NOMO-1 (cell line): ENCODE results near the gene NEK10.
A peak's percentile ranks its signal among the peaks of the same experiment; 100 is the strongest.
"Not testable (repeated sequence)": the region's sequence is repeated elsewhere in the genome, so short reads cannot be mapped to it uniquely, and the experiment has no call there.

Experiments
- DNase-seq, 2 experiments: peaks; one replicate each; lab custom pipeline; 2025; ENCODE audit not compliant: unreplicated experiment in 2 of 2; lab: John Stamatoyannopoulos, UW

NEK10 gene

DNA sequence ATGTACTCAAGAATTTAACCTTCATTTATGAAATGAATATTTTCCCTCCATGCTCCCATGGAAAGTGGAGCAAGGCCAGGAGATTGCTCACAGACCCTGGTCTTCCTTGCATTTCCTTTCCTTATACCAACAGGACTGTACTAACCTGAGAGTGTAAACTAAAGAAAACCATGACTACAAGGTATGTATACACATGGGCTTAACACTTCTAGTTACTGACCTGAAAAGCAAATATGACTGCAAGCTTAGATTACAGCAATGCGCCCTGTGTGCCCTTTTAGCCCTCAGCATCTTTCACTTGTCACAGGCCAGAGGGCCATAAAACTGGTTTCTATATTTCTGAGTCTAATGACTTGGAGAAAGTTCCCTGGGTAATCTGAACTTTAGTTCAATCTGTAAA, 52.1 kb downstream of the NEK10 start:
- DNase-seq = no peak

DNA sequence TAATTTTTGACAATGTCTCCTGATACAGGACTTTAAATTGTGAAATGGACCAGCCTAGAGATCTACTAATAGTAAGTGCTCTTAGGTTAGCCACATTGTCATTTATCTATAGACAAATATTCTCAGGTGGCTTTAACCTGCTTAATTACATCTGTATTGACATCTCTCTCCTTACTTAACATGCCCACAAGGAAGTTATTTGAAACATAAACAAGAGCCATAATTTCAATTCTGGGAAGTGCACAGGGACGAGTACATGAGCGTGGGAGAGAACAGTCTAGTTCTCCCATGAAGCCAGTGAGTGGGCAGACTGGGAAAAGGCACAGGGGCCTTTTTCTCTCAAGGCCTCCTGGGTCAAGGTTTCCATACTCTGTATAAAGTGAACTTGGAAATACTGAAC, 54.2 kb downstream of the NEK10 start:
- no peak for DNase-seq

DNA sequence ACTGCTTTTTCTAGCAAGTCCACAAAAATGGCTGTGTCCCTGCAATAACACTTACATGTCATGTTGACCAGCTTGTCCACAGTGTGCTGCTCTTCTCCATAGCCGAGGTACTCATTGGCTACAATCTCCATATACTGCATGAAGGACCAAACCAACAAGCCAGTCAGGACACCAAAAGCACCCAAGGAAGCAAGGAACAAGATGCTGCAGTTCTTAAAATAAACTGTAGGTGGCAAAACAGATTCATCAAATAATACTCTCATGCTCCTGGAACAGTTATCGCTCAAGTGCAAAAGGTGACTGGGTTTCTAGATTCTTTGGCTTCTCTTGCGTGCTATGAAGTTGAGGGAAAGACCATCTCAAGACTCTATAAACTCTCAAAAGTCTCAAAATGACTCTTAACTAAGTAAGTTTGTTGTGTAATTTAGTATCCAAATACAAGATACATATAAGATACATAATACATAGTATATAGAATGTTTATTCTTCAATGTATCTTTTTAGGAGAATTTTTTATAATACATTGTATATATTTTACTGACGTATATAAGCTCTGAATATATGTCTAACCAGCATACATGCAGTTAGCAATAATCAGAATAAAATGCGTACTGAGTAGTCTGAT, 57.0 kb downstream of the NEK10 start:
- DNase-seq = peak; percentile 16 to 61

DNA sequence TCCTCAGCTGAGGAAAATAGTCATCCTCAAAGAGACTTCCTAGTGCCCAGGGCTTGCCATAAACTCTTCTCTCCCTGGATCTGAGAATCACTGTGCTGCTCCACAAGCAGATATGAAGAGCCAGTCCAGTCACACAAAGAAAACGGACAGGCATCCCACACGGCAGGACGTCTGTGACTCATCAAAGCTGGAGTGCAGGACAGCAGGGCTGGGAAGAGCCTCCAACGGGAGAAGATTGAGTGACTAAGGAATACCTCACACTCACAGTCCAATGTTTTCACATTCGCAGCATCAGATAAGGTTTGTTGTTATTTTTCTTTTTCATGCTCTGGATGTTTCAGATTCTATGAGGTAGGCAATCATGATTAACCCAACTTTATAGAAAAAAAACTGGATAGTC, 57.8 kb downstream of the NEK10 start:
- DNase-seq = no peak

DNA sequence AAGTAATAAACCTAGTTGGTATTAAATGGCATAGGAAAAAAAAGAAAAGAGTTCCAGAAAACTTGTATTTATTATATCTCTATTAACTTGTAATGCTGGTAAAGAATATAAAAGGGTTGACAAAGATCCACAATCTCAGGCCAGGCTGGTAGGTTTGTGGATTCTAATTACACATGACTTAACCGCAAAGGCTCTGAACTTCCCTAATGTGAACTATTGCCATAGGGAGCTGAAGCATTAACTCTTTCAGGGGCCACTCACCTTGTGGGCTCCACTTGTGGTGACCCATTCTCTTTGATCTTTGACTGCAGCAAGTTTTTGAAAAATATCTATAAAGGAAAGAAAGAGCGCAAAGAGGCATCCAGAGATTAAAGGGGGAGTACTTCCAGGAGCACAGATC, 58.5 kb downstream of the NEK10 start:
- DNase-seq = peak; percentile 34 to 72

DNA sequence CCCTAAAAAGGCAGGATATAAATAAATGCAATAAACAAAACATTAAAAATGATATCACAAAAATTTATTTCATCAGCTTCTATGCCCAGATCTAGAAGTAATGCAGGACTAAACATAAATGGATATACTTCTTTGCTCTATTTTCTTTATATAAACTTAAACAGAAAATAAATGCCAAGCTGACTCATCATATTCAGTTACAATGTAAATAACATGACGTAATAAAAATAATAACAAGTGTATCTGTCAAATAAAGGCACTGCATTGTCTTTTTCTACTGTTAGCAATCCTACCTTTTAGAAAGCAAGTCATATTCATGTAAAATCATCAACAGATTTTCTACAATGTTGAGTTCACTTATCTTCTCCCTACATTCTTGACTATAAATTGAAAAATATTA, 61.6 kb downstream of the NEK10 start:
- no peak for DNase-seq

DNA sequence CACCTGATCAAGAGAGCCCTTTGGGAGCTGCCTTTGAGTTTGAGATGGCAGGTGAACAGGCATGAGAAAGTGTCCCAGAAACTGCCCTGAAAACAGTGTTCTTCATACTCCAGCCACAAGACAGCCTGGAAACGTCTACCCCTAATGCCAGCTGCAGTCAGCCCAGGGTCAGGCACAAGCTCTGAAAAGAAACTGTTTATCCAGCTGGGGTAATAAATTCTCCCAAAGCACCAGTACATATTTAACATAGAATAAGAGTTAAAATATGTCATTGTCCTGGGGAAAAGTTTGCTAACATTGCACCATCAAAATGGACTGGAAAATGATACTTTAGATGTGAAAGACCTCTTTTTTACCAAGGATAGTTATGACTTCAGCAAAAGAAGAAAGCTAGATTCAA, 66.3 kb downstream of the NEK10 start:
- DNase-seq = no peak

DNA sequence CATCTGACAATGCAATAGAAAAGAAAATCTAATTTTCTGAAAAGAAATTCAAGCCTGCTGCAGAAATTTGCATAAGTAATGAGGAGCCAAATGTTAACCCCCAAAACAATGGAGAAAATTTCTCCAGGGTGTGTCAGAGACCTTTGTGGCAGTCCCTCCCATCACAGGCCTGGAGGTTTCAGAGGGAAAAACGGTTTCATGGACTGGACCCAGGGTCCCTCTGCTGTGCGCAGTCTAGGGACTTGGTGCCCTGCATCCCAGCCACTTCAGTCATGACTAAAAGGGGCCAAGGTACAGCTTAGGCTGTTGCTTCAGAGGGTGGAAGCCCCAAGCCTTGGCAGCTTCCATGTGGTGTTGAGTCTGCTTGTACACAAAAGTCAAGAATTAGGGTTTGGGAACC, 70.2 kb downstream of the NEK10 start:
- DNase-seq = not testable (repeated sequence)

DNA sequence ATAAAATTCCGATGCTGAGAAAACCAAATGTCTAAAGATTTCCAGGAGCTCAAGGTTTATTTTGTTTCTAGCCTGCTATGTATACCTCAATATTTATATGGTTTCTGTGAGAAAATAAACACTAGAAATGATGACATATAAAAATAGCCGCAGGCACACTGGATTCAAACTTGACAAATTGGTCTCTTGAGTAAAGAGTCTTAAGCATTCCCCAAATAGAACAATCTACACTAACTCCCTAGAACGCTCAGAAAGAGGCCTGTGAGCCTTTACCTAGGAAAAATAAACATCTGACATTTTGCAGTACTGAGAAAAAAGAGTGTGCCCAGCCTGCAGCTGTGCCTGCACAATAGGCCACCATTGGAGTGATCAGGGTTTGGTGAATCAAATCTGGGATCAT, 75.2 kb downstream of the NEK10 start:
- no peak for DNase-seq

DNA sequence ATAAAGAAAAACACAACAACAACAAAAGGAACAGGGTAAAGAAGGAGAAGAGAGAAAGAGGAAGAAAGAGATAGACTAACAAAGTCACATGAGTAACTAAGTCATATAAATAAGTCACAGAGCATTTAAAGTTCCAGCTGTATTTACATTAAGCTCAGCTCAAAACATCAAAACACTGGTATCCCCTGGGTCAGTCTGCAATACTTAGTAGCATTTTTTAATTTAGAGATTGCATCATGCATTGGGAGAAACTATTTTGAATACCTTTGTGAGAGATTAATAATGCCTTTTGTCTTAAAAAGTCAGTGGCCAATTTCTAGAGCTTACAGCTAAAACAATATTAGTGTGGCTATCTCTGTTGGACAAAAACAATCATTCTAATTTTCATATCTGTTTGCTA, 78.4 kb downstream of the NEK10 start:
- DNase-seq = no peak

DNA sequence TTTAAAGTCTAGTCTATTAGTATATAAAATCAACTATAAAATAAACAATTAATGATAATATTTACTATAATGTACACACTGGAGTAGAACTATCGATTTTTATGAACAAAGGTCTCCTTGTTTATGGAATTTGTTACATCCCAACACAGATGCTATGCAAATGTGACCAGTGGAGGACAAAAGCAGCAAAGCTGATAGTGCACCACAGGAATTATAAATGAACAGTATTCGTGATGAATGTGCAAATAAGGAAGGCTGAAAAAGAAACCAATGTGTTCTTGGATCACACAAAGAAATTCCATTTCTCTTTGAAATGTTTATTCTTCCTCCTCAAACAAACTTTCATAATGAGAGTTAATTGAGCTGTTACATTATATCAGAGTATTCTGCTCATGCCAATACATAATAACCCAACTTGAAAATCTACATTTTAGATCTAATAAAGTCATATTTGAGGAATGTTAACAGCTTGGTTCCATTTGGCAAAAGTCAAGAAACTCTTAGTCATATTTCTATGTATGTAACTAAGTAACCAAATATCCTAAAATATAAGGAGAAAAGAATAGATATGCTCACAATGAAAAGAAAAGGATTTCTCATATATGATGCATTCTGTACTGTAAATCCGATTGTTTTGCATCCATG, 79.3 kb downstream of the NEK10 start:
- DNase-seq = no peak

DNA sequence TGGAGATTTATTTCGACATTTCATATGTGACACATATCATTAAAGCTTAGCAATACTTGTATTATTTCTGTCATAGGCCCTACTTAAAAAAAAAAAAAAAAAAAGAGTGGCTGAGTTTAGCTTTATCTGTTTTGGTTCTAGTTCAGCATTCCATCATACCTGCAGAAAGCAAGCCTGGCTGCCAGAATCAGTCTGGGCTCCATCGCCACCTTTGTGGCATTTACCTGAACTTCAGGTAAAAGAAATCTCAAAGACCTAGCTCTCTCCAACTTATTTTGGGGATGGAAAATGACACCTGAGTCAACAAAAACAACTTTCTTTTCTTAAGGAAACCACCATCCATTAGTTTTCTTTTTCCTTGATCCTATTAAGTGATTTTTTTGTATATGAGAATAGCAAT, 82.1 kb downstream of the NEK10 start:
- DNase-seq = no peak

DNA sequence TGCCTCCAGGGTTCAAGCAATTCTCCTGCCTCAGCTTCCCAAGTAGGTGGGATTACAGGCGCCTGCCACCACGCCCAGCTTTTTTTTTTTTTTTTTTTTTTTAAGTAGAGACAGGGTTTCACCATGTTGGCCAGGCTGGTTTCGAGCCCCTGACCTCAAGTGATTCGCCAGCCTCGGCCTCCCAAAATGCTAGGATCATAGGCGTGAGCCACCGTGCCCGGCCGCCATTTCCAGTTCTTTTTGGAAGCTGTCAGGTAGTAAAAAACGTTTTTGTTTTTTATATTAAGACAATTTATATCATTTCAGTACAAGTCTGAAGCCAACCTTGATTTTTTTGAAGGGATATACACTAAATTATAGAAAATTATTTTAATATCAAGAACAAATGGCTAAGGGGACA, 82.7 kb downstream of the NEK10 start:
- DNase-seq = not testable (repeated sequence)

DNA sequence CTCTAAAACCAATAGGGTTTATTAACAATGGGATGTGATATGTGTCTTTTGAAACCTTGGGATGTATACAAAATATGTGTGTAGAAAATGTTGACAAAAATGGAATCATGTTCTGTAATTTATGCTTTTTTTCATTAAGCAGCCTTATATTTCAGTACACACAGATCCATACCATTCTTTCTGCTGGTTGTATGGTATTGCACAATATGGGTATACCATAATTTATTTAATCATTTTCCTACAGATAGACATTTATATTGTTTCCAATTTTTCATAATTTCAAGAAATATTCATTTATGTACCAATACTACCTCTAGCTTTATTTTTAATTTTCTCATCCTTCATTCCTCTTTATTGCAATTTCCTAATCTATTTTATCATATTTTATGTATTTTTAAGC, 83.5 kb downstream of the NEK10 start:
- no peak for DNase-seq

DNA sequence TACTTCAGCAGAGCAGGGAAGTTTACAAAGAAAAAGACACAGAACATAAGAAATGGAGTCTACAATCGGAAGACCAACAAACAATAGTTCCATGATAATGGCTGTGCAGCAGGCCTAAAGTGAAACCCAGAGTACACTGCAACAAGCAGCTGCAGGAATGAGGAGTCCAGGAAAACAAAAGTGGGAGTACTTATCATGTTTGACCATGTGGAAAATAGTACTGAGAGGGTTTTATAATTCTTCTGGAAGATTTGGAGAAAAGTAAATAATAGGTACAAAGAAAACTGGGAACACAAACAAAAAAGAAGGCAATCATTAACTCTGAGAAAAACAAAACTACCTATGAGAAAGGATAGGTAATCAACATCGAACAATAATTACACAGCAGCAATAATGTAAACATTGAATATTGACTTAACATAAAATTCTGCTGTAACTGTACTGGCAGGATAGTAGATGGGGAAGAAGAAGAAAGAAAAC, 87.5 kb downstream of the NEK10 start:
- no peak for DNase-seq

DNA sequence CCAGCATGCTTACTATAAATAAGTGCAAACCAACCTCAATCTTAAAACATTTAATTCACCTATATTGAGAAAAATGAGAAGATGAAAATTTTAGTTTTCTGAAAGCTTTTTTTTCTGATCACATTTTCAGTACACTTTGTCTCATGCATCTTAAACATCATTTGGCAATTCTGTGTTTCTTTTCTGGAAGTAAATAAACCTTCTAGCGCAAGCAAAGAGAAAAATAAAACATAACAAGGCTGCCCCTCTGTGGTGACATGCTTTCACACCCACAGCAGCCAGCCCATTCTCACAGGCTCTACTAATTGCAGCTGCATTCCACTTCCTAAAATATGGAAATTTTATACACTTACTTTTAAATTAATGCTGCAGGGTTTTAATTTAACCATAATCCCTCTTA, 90.1 kb downstream of the NEK10 start:
- DNase-seq = peak in 1 of 2 experiments; percentile 31

DNA sequence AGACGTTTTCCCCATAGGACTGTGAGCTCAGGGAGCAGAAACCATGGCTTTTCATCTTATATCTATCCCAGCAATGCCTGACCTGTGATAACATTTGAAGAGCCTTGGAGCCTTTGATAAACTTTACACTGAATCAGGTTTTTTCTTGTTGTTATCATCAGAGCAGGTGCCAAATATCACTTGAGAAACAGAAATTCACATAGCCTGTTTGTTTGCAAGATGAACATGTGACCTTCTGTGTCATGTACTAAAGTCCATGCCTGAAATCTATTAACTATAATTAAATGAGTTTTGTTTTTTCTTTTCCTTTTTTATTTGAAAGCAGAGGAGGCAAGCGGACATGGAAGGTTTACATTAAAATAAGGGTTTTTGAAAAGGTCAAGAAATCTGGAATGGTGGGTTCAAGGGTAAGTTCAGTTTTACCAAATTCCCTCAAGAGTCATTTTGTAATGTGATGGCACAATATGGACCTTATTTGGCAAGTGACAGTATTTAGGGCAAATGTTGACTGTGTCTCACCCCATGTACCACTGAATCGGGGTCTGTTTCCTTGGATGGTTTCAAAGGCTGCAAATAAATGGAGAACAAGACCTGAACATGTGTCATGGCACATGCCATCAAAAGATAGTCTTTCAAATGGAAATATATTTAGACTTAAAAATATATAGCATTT, 90.7 kb downstream of the NEK10 start:
- DNase-seq = no peak

DNA sequence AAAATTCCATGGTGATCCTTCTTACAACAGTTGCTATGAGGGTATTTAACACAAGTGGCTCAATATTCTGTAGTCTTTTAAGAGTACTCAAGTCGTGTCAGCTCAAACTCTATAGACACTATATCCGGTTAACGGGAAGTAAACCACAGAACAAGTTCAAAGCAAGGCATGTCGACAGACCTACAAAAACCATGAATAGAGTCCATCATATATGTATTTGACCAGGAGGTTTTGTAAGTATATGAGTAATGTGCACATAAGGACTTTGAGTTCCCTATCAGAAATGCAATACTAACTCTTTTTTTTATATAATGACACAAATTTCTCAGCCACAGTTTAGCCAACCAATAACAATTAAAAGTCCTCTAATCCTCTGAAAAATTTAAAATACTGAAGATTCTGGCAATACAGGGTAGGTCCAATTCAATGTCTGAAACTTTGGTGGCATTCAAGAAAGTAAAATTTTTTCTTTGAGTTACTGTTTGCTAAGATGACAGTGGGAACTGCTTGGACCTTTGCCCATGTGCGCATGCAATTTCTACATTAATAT, 93.7 kb downstream of the NEK10 start:
- DNase-seq = no peak

DNA sequence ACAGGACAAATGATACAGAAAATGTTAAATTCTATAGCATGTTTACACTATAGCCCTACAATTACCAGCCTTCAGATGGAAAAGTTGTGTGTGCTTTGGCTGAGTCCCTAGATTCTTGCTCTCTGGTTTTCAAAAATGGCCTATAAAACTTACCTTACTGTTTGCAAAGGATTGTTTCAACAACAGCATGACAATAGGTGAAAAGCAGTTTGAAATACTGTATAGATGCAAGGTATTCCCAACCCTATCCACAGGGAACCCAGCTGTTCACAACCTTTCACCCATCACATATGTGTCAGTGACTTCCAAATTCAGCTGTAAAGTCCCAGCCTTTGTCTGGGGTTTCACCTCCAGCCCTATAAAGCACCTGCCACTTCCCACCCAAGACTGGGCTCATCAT, 97.3 kb downstream of the NEK10 start:
- DNase-seq = no peak

DNA sequence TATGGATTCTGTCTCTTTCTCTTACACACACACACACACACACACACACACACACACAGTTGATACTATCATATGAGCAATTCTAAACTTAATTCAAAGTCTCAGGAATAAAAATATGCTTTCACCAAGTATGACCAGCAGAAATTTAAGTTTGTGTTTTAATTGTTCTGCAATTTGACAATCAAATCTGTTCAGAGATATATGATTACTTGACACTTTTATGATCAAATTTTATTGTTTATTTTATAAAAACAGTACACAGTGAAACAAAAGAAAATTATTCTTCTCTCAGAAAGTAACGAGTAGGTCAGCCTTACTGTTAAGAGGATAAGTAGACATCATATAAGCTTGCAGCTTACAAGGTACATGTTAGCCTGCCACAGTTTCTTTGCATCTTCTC, 114.3 kb downstream of the NEK10 start:
- no peak for DNase-seq

DNA sequence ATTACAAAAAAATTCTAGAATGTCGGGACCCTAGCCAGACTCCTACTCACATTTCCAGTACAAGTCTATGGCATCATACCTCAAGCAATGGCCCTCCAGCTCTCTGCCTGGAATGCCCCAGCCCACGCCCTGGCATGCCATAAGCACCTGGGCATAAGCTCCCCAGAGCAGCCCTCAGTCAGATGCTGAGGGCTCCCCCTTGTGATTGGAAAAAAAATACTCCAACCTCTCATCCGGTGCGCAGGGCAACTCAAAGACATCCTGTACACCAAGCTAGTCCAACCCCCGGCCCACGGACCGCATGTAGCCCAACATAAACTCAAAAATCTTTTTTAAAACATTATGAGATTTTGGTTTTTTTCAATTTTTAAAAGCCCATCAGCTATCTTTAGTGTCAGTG, 115.4 kb downstream of the NEK10 start:
- DNase-seq = peak; percentile 31 to 34

DNA sequence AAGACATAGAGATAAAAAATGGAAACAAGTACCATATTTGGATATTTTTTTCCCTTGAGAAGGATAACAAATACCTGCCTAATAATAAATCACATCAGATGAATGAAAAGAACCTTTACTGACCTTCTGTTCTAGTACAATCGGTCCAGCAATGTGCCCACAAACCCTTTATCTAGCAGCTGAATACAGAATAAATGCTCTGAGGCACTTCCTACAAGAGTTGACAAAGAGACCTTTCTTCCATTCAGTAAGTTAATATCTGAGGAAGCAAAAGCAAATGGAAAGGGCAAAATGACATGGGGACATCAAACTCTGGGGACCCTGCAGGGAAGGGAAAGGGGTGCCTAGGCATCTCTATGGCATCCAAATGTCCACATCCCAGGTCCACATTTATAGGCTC, 115.8 kb downstream of the NEK10 start:
- DNase-seq = no peak
